Testis (tissue), 2 donors: ENCODE measurements around the gene STK17B.

Experiments used
- POLR2A ChIP-seq: fragments of 450-650 bp; IDR thresholded peaks from one replicate; pipeline ENCODE4 v1.6.1; 2017; ENCODE audit warnings: antibody characterized with exemption, mild to moderate bottlenecking, moderate library complexity
- TF ChIP-seq, protein P1 (sequence below), 3 experiments: fragments of 450-650 bp in 2 of 3; fragments of 200-600 bp in 1 of 3; sonication (generic) in 1 of 3; IDR thresholded peaks; one replicate each; pipeline ENCODE4 v1.5.1; 2016 to 2019; ENCODE audit warnings: antibody characterized with exemption in 3 of 3, mild to moderate bottlenecking in 2 of 3, moderate library complexity in 1 of 3

DNA sequence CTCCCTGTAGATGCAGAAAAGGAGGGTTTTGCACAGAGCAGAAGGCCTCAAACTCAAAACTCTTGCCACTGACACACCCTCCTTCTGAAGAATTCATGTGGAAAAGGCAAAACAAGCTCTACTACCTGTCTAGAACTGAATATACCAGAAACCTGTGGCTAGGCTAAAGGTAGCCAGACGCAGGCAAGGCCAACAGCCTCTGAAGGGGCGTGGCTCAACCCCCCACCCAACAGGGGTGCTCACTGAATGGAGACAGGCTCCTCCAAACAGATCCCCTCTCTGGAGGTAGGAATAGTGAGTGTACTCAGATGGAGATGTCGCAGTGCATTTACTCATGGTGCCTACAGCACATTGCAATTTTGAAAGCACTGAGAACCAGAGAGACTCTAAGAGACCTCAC lies 3.0 kb upstream of the STK17B start:
- TF ChIP-seq, protein P1, sequence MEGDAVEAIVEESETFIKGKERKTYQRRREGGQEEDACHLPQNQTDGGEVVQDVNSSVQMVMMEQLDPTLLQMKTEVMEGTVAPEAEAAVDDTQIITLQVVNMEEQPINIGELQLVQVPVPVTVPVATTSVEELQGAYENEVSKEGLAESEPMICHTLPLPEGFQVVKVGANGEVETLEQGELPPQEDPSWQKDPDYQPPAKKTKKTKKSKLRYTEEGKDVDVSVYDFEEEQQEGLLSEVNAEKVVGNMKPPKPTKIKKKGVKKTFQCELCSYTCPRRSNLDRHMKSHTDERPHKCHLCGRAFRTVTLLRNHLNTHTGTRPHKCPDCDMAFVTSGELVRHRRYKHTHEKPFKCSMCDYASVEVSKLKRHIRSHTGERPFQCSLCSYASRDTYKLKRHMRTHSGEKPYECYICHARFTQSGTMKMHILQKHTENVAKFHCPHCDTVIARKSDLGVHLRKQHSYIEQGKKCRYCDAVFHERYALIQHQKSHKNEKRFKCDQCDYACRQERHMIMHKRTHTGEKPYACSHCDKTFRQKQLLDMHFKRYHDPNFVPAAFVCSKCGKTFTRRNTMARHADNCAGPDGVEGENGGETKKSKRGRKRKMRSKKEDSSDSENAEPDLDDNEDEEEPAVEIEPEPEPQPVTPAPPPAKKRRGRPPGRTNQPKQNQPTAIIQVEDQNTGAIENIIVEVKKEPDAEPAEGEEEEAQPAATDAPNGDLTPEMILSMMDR (IDR thresholded peaks at IDR 0.05): no peak
- no peak for TF ChIP-seq POLR2A
